WTC11 (cell line): ENCODE results near the gene MDH2. TPM values are rescaled to one million over a fixed set of nuclear protein-coding genes. Genes with fewer than 3 reads are reported as not detected.

Experiments used
- ATAC-seq: fragments of 200-7000 bp; cut with Tn5 transposase; 2 replicates; pipeline ENCODE4 v1.10.0; 2021; ENCODE audit warnings: mild to moderate bottlenecking, moderate library complexity
- CTCF ChIA-PET: fragments of 300-600 bp; sonication (Branson Sonifier 250); formaldehyde crosslinking; loops from one replicate; lab custom pipeline; 2021; ENCODE audit warnings: antibody characterized with exemption; lab: Charles Lee
- POLR2A ChIA-PET: fragments of 350-600 bp; sonication (Branson Sonifier 250); formaldehyde crosslinking; loops from one replicate; lab custom pipeline; 2021; ENCODE audit warnings: antibody characterized with exemption; lab: Charles Lee
- DNase-seq: peaks from one replicate; pipeline ENCODE4 v3.0.0; 2021; ENCODE audit warnings: low spot score
- H3K27ac Mint-ChIP-seq: 2 replicates; pipeline ENCODE4 v1.8.0; 2021; ENCODE audit warnings: mixed read lengths
- H3K27me3 Mint-ChIP-seq: 2 replicates; pipeline ENCODE4 v1.8.0; 2021; ENCODE audit warnings: low read depth, mild to moderate bottlenecking, moderate library complexity, mixed read lengths
- H3K36me3 Mint-ChIP-seq: 2 replicates; pipeline ENCODE4 v1.8.0; 2021; ENCODE audit warnings: mixed read lengths
- H3K4me1 Mint-ChIP-seq: 2 replicates; pipeline ENCODE4 v1.8.0; 2022; ENCODE audit warnings: mixed read lengths
- H3K4me3 Mint-ChIP-seq: 2 replicates; pipeline ENCODE4 v1.8.0; 2021; ENCODE audit warnings: mild to moderate bottlenecking, moderate library complexity, mixed read lengths
- H3K9me3 Mint-ChIP-seq: 2 replicates; pipeline ENCODE4 v1.8.0; 2021; ENCODE audit warnings: mixed read lengths
- AR ChIP-seq: fragments of 250-450 bp; sonication (Bioruptor Pico); IDR thresholded peaks from 2 replicates; pipeline ENCODE4 v1.9.0; 2021; ENCODE audit warnings: mild to moderate bottlenecking
- ARID4B ChIP-seq: sonication (generic); formaldehyde crosslinking; IDR thresholded peaks from 2 replicates; pipeline ENCODE4 v1.8.0; 2023; ENCODE audit warnings: missing genetic modification reagents, mild to moderate bottlenecking, borderline replicate concordance
- CBFB ChIP-seq: sonication (generic); formaldehyde crosslinking; IDR thresholded peaks from 2 replicates; pipeline ENCODE4 v1.8.1; 2022; ENCODE audit warnings: mild to moderate bottlenecking, low read depth, missing genetic modification reagents
- CDX4 ChIP-seq: fragments of 250-450 bp; sonication (Bioruptor Pico); IDR thresholded peaks from 2 replicates; pipeline ENCODE4 v1.9.0; 2021; ENCODE audit warnings: moderate library complexity, mild to moderate bottlenecking, inconsistent platforms, borderline replicate concordance
- CTCF ChIP-seq: fragments of 200-600 bp; IDR thresholded peaks from 2 replicates; pipeline ENCODE4 v1.8.0; 2022; ENCODE audit warnings: antibody characterized with exemption
- E2F5 ChIP-seq: sonication (generic); formaldehyde crosslinking; IDR thresholded peaks from 2 replicates; pipeline ENCODE4 v1.8.1; 2022; ENCODE audit warnings: mild to moderate bottlenecking, moderate library complexity, missing genetic modification reagents
- ELF4 ChIP-seq: sonication (generic); formaldehyde crosslinking; IDR thresholded peaks from 2 replicates; pipeline ENCODE4 v1.8.1; 2022; ENCODE audit warnings: low read depth, mild to moderate bottlenecking, moderate library complexity, missing genetic modification reagents
- ERG ChIP-seq: fragments of 250-450 bp; sonication (Bioruptor Pico); IDR thresholded peaks from 2 replicates; pipeline ENCODE4 v1.8.0; 2021; ENCODE audit warnings: mild to moderate bottlenecking
- GABPB1 ChIP-seq: sonication (generic); formaldehyde crosslinking; IDR thresholded peaks from 2 replicates; pipeline ENCODE4 v1.8.1; 2023; ENCODE audit warnings: mild to moderate bottlenecking, missing genetic modification reagents
- HMGA2 ChIP-seq: fragments of 250-450 bp; sonication (Bioruptor Pico); IDR thresholded peaks from 2 replicates; pipeline ENCODE4 v1.4.0; 2021; ENCODE audit warnings: mild to moderate bottlenecking, moderate library complexity
- MAX ChIP-seq: sonication (generic); formaldehyde crosslinking; IDR thresholded peaks from 2 replicates; pipeline ENCODE4 v1.8.0; 2022; ENCODE audit warnings: mild to moderate bottlenecking, missing genetic modification reagents
- NFATC4 ChIP-seq: fragments of 250-450 bp; sonication (Bioruptor Pico); IDR thresholded peaks from 2 replicates; pipeline ENCODE4 v1.9.0; 2021; ENCODE audit warnings: mild to moderate bottlenecking
- NFE2L1 ChIP-seq: sonication (generic); formaldehyde crosslinking; IDR thresholded peaks from 2 replicates; pipeline ENCODE4 v1.8.1; 2023; ENCODE audit warnings: missing genetic modification reagents
- OVOL2 ChIP-seq: fragments of 250-450 bp; sonication (Bioruptor Pico); IDR thresholded peaks from 2 replicates; pipeline ENCODE4 v1.9.0; 2021; ENCODE audit warnings: mild to moderate bottlenecking, borderline replicate concordance
- RELA ChIP-seq: sonication (generic); formaldehyde crosslinking; IDR thresholded peaks from 2 replicates; pipeline ENCODE4 v1.8.1; 2022; ENCODE audit warnings: missing genetic modification reagents, mild to moderate bottlenecking, borderline replicate concordance
- ZBTB43 ChIP-seq: sonication (generic); formaldehyde crosslinking; IDR thresholded peaks from 2 replicates; pipeline ENCODE4 v1.8.1; 2023; ENCODE audit warnings: mild to moderate bottlenecking, missing genetic modification reagents
- total RNA-seq: library from RNA; stranded (reverse); gene quantifications from 3 replicates; pipeline ENCODE4 v1.2.3, GENCODE V29; 2021

Gene MDH2
- total RNA-seq, 1 experiment from 2014 or later: 333 TPM

GRCh38 chr7:76002822-76003221, 45.1 kb upstream of the MDH2 start (continued):
- TF ChIP-seq ARID4B (no peak), AR (CRISPR knock-in tag) (no peak), CBFB (no peak), ELF4 (no peak), ERG (CRISPR knock-in tag) (no peak), CTCF (no peak), NFE2L1 (CRISPR knock-in tag) (no peak), HMGA2 (CRISPR knock-in tag) (no peak), CDX4 (CRISPR knock-in tag) (no peak), ZBTB43 (CRISPR knock-in tag) (no peak), RELA (CRISPR knock-in tag) (no peak)

GRCh38 chr7:76003351-76003750, 44.6 kb upstream of the MDH2 start:
- CTCF ChIA-PET: interaction anchor here (0.8 to 1.0 kb wide), 2 partner anchors 17 to 260 kb away, joined by 3 to 4 read pairs; no protein-coding TSS in a partner anchor

More at GRCh38 chr7:76003351-76003750, 44.6 kb upstream of the MDH2 start:
- Mint-ChIP-seq H3K36me3 (peaks cover 10% of the 10 kb centered on the region), H3K27ac (no peak overlapping the region), H3K9me3 (no peaks in the 10 kb centered on the region), H3K4me3 (no peak overlapping the region)
- DNase-seq (no peak), ATAC-seq (no peak)
- POLR2A ChIA-PET: no interaction called here
- no peak for TF ChIP-seq E2F5 (CRISPR knock-in tag)
- TF ChIP-seq GABPB1 (CRISPR knock-in tag): no peak
- no peak for TF ChIP-seq OVOL2
- no peak for TF ChIP-seq NFATC4 (CRISPR knock-in tag)
- no peak for TF ChIP-seq ELF4
- TF ChIP-seq NFE2L1 (CRISPR knock-in tag): no peak
- TF ChIP-seq MAX (CRISPR knock-in tag): no peak
- TF ChIP-seq, all 79 proteins: peak for 0
- Mint-ChIP-seq H3K4me1 (0 out of 2 replicates have a peak, but pooled peaks cover 2% of the 10 kb centered on the region), H3K27me3 (no peaks in the 10 kb centered on the region)
